Glutamatergic neuron (in vitro differentiated cells): ENCODE measurements around the gene CCBE1. TPM values are rescaled to one million over a fixed set of nuclear protein-coding genes. Genes with fewer than 3 reads are reported as not detected.

Experiments used
- DNase-seq: peaks from one replicate; pipeline ENCODE4 v3.0.0; 2022
- H3K27ac Mint-ChIP-seq: one replicate; pipeline ENCODE4 v1.8.0; 2020; ENCODE audit warnings: mild to moderate bottlenecking, mixed read lengths, inconsistent platforms; ENCODE audit not compliant: unreplicated experiment
- H3K27me3 Mint-ChIP-seq: one replicate; pipeline ENCODE4 v1.8.0; 2020; ENCODE audit warnings: mild to moderate bottlenecking, moderate library complexity, mixed read lengths, inconsistent platforms; ENCODE audit not compliant: unreplicated experiment
- H3K36me3 Mint-ChIP-seq: one replicate; pipeline ENCODE4 v1.8.0; 2020; ENCODE audit warnings: mild to moderate bottlenecking, mixed read lengths, inconsistent platforms; ENCODE audit not compliant: unreplicated experiment
- H3K4me1 Mint-ChIP-seq: one replicate; pipeline ENCODE4 v1.8.0; 2020; ENCODE audit warnings: mild to moderate bottlenecking, low read depth, mixed read lengths, inconsistent platforms; ENCODE audit not compliant: unreplicated experiment
- H3K4me3 Mint-ChIP-seq: one replicate; pipeline ENCODE4 v1.8.0; 2020; ENCODE audit warnings: mild to moderate bottlenecking, mixed read lengths, inconsistent platforms; ENCODE audit not compliant: unreplicated experiment
- H3K9me3 Mint-ChIP-seq: one replicate; pipeline ENCODE4 v1.8.0; 2020; ENCODE audit warnings: mild to moderate bottlenecking, moderate library complexity, mixed read lengths, inconsistent platforms; ENCODE audit not compliant: unreplicated experiment
- total RNA-seq: library from RNA; stranded (reverse); fragmentation: NEBNext Ultra II Directional; extraction: Animal tissue kit (Norgen Biotek cat#: 25700); gene quantifications from one replicate; pipeline ENCODE4 v1.2.1, GENCODE V29; 2021; ENCODE audit not compliant: unreplicated experiment
- TF ChIP-seq, protein P1 (sequence below): fragments of 200-600 bp; sonication (generic); IDR thresholded peaks from one replicate; pipeline ENCODE4 v1.5.0; 2021; ENCODE audit not compliant: partially characterized antibody, unreplicated experiment

The CCBE1 gene
- total RNA-seq, 1 donor from 2014 or later = 0.81 TPM

DNA sequence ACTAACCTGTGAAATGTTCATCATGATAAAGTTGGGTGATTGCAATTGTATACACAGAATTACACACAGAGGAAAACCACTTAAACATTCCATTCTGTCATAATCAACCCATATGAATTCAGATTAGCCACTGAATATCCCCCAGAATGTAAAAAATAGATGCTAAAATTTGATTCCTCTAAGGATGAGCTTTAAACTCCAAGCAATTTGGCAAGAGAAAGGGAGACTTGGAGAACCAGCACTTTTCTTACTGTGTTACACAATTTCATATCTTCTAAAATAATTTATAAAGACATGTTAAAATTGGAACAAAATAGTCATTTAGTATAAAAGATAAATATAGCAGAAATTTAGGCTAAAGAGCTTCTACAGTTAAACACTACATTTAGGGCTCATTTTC lies 191.9 kb downstream of the CCBE1 start:
- no peaks in the 10 kb centered on the region for H3K27me3 Mint-ChIP-seq
- TF ChIP-seq, protein P1, sequence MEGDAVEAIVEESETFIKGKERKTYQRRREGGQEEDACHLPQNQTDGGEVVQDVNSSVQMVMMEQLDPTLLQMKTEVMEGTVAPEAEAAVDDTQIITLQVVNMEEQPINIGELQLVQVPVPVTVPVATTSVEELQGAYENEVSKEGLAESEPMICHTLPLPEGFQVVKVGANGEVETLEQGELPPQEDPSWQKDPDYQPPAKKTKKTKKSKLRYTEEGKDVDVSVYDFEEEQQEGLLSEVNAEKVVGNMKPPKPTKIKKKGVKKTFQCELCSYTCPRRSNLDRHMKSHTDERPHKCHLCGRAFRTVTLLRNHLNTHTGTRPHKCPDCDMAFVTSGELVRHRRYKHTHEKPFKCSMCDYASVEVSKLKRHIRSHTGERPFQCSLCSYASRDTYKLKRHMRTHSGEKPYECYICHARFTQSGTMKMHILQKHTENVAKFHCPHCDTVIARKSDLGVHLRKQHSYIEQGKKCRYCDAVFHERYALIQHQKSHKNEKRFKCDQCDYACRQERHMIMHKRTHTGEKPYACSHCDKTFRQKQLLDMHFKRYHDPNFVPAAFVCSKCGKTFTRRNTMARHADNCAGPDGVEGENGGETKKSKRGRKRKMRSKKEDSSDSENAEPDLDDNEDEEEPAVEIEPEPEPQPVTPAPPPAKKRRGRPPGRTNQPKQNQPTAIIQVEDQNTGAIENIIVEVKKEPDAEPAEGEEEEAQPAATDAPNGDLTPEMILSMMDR = no peak
- H3K4me1 Mint-ChIP-seq = peaks cover 6% of the 10 kb centered on the region
- H3K27ac Mint-ChIP-seq = no peak overlapping the region
- DNase-seq = no peak
- no peak overlapping the region for H3K4me3 Mint-ChIP-seq
- H3K9me3 Mint-ChIP-seq = peaks cover 3% of the 10 kb centered on the region
- no peaks in the 10 kb centered on the region for H3K36me3 Mint-ChIP-seq

DNA sequence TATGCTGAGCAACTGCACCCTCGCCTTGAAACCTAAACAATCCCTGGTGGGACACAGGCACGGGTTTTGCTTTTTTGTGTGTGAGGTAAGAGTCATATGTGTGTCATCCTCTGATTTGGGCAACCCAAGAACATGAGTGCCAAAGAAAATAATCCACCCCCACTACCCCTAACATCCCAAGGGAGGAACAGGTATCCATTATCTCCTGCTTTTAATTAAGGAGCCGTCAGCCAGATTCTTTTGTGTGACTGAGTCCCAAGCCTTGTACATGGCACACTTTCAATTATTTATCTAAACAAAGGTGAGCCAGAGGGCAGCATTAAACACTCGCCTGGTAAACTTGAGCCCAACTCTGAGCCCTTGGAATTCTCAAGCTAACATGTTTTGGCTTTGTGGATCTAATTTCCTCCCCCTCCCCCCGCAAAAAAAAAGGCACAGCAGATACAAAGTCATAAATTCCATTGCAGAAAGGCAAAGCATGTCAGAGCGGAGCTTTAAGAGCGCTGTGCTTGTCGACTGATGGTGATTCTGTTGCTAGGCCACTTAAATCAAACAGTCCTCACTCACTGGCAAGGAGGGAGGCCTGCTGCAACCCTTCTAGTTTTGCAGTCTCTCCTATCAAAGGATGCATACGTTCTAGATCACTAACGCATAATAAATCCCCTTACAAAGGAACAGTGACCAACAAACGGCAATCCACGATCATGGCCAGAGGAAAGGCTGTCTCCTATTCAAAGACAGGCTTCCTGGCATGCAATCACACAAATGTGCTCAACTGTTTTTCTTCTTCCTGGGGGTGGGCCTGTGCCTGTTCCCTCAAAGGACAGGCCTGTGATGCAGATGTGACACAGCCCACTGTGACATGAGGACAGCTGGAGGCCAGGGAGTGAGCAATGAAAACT lies 194.7 kb downstream of the CCBE1 start:
- Mint-ChIP-seq H3K36me3 (peaks cover 13% of the 10 kb centered on the region), H3K4me1 (peaks cover 6% of the 10 kb centered on the region), H3K9me3 (peaks cover 3% of the 10 kb centered on the region), H3K4me3 (no peak overlapping the region), H3K27me3 (peaks cover 2% of the 10 kb centered on the region), H3K27ac (no peak overlapping the region)
- DNase-seq = no peak
- TF ChIP-seq, protein P1 = no peak

DNA sequence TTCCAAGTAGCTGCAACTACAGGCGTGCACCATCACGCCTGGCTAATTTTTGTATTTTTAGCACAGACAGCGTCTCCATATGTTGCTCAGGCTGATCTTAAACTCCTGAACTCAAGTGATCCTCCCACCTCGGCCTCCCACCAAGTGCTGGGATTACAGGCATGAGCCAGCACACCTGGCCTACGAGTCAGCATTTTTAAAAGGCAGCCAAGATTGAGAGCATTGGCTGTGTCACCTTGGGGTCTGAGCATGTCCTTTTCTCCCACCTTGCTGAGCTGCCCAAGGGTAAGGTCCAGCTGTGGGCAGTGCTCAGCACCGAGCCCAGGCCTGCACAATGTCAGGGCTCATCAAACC lies 195.3 kb downstream of the CCBE1 start:
- peaks cover 3% of the 10 kb centered on the region for H3K9me3 Mint-ChIP-seq
- H3K36me3 Mint-ChIP-seq = peaks cover 13% of the 10 kb centered on the region
- TF ChIP-seq, protein P1 = no peak
- DNase-seq = no peak
- peaks cover 2% of the 10 kb centered on the region for H3K27me3 Mint-ChIP-seq
- no peak overlapping the region for H3K27ac Mint-ChIP-seq
- no peak overlapping the region for H3K4me3 Mint-ChIP-seq
- H3K4me1 Mint-ChIP-seq = peaks cover 6% of the 10 kb centered on the region

DNA sequence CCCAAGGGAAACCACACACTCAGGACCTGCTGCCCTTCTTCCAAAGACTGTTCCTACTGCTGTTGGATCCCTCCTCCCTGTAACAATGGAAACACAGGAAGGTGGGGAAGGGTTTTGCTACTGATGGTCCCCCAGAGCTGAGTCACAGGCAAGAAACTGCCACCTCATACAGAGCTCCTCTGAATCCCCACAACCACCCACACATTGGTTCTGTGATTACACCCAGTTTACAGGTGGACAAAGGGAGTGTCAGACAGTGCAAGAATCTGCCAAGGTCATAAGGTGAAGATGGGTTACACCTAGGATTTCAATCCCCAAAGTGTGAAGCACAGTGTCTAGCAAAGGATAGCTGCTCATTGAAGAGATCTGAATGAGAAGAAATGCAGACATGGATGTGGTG lies 196.5 kb downstream of the CCBE1 start:
- Mint-ChIP-seq H3K4me1 (peaks cover 6% of the 10 kb centered on the region), H3K27me3 (peaks cover 2% of the 10 kb centered on the region), H3K4me3 (no peak overlapping the region), H3K9me3 (peaks cover 2% of the 10 kb centered on the region), H3K27ac (no peak overlapping the region), H3K36me3 (peaks cover 13% of the 10 kb centered on the region)
- TF ChIP-seq, protein P1 = no peak
- no peak for DNase-seq

DNA sequence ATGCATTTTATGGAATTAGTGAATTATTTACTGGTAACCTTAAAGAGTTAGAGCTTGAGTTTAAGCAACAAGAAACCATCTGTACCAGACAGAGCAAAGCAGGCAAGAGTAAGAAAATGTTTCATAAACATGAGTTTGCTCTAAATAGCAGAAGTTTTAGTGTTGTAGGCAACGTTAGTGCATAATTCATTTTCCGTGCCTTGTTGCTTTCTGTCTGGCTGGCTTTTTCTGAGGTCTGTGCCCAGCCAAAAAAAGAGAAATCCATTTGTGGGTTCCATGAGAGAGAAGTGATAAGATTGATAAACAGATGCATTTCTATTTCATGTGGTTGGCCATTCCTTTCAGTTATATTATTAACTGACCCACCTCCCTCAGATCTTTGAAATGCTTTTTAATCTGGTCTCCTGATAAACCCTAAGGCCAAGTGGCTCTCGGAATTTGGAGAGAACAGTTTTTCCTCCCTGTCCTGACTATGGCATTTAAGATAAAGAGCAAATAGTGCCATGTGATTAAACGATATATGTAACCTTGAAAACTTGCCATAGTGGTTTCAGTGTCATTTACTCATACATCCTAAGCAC lies 198.6 kb downstream of the CCBE1 start:
- TF ChIP-seq, protein P1 = no peak
- Mint-ChIP-seq H3K4me3 (no peak overlapping the region), H3K27me3 (peaks cover 2% of the 10 kb centered on the region), H3K27ac (no peak overlapping the region), H3K36me3 (peaks cover 21% of the 10 kb centered on the region), H3K9me3 (peaks cover 3% of the 10 kb centered on the region), H3K4me1 (peaks cover 6% of the 10 kb centered on the region)
- no peak for DNase-seq
